ENCODE results near the gene SECISBP2.

- no peak for TF ChIP-seq POLR2A (IDR thresholded peaks at IDR 0.05)
- TF ChIP-seq CTCF (IDR thresholded peaks at IDR 0.05) = no peak
Measured at GRCh38 chr9:89314955-89315354, 3.3 kb upstream of the SECISBP2 start.
